HG02678 (cell line): ENCODE results near the gene NFASC.

Experiments
- ATAC-seq: cut with Tn5 transposase; IDR thresholded peaks from one replicate; pipeline ENCODE4 v1.9.1; 2021; ENCODE audit warnings: mild to moderate bottlenecking, moderate library complexity; ENCODE audit not compliant: unreplicated experiment

The NFASC gene

GRCh38 chr1:205028924-205029323 lies 158.3 kb downstream of the NFASC start:
- no peak for ATAC-seq

DNA sequence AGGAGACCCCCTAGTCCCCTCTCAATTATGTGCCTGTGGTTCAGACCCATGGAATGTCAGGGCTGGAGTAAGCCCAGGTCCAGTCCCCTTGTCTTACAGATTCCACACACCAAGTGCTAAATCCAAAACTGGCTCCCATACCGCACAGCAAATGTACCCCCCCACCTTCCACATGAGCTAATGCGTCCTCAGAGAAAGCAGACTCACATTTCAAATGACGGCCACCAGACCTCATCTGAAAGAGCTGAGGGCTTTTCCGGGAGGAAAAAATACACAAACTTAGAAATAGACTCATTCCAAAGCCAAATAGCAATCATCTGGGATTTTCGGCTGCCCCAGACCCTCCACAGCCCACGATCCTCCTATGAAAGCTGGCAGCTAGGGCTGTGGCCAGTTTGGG lies 159.6 kb downstream of the NFASC start:
- ATAC-seq, result no peak

DNA sequence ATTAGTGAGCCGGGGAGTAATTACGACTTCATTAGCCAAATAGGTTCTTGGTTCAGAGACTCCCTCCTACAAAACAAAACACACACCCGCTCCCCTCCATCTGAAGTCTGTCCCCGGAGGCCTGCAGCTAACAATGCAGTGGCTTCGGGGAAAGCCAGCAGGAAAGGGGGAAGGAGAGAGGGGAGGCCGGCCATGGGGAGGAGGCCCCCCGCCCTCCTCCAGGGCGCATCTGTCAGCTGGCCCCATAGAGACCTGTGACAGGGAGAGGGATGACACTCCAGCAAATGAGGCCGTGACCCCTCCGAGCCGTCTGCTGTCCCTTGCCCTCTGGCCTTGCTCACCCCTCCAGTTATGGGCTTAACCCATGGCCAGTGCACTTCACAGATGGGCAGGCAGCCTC lies 160.2 kb downstream of the NFASC start:
- ATAC-seq, result no peak

DNA sequence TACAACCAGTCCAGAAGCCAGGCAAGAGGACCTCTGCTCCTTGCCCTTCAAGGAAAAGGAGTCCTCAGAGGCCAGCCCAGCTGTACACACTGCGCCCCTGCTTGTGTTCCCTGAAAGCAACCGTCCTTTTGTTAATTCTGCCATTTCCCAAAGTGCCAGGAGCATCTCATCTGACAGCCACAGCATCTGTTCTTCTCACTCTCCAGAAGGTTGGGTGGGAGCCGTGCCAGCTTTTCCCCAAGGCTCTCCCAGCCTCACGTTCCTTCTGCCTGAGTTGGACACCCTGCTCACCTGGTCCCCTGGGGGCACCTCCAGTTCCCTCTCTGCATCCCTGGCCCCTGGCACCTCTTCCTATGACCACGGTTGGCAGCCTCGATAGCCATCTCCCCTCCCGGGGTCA lies 161.8 kb downstream of the NFASC start:
- no peak for ATAC-seq

- ATAC-seq, result no peak
Measured at GRCh38 chr1:205037539-205037938, 166.9 kb downstream of the NFASC start.

GRCh38 chr1:205038132-205038786 lies 167.6 kb downstream of the NFASC start:
- no peak for ATAC-seq

DNA sequence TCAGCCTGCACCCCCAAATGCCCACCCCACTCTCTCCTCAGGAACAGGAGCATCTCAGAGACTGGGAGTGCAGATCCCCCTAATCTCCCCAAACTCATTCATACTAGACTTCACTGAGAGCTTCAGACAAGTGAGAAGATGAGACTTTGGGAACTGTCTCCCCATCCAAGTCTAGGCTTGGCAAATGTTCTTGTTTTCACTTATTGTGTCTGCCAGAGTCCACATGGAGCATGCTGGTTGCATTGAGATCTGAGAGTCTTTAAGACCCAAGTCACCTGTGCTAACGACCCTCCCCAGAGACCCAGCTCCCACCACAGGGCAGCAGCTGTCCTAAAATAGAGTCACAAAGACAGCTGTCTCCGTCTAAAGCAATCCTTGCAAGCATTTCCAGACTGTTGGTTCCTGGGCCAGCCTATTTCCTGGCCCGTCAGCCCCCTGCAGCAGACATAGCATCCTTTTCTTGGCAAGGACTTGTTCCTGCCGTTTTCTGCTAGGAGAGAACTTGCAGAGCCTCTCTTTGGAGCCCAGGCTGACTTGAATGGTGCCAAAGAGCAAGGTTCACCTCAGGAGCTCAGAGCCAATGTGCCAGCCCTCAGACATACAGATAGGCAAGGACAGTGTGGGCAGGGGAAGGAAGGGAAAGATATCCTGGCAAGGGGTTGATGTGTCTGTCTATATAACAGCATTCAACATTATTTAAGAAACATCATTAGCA lies 170.5 kb downstream of the NFASC start:
- ATAC-seq, result no peak

DNA sequence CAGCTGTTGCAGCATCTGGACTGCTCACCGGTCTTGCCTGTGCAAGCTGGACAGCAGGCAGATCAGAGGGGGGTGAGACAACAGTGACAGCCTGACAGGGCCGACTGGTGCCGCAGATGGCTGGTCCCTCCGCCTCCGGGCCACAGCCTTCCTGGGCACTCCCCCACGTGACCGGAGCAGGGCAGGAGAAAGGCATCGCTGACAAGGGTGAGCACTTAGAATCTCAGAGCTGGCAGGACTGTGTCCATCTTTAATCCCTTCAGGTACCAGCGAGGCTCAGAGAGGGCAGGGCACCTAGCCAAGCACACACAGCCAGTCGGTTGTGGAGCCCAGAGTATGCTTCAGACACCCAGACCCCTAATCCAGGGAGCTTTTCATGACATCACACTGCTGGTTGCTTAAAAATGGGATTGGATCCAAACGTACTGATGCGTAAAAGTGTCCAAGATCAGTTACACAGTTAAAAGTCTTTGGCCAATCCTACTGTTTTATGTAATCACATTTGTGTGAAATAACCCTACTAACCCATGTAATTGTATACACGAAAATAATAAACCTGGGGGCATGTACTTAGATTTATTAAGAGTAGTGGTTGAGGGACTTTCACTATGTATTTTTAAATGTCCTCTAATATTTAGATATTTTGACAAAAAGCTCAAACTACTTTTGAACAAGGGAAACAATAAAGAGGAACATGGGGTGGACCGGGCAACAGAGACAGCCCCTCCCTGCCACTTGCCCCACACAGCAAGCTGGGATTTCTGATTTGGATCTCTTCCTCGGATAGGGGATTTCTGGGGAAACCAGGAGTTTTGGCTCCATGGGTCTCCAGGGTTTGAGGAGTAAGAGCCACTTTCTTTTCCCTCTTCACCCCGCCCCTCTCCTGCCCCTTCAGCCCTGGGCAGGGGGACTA lies 171.6 kb downstream of the NFASC start:
- no peak for ATAC-seq

- no peak for ATAC-seq
Measured at GRCh38 chr1:205042911-205043806, 172.5 kb downstream of the NFASC start, which contains the start of gene CNTN2. TSS of gene CNTN2 (plus strand) at chr1:205043212. CDS start at chr1:205053186, 9,974 bp downstream.

DNA sequence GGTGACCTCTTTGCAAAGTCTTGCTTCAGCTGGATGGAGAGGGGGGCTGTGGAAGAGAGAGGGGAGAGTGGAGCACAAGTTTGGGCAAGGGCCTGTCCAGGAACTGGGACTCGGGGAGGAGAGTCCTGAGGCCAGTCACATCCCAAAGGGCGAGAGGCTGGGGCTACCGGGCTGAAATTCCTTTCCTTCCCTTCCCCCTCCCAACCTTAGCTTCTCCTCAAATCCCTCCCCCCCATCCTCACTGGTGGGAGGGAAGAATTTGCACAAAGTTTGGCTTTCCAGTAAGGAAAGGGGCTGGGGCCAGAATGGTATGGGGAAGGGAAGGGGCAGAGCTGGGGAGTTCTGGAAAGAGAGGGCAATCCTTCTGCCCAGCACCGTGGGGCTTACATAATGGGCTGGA lies 173.2 kb downstream of the NFASC start:
- no peak for ATAC-seq

- ATAC-seq, result no peak
Measured at GRCh38 chr1:205044741-205045140, 174.1 kb downstream of the NFASC start.

GRCh38 chr1:205045146-205045545 lies 174.5 kb downstream of the NFASC start:
- no peak for ATAC-seq

GRCh38 chr1:205046870-205047269 lies 176.2 kb downstream of the NFASC start:
- no peak for ATAC-seq

DNA sequence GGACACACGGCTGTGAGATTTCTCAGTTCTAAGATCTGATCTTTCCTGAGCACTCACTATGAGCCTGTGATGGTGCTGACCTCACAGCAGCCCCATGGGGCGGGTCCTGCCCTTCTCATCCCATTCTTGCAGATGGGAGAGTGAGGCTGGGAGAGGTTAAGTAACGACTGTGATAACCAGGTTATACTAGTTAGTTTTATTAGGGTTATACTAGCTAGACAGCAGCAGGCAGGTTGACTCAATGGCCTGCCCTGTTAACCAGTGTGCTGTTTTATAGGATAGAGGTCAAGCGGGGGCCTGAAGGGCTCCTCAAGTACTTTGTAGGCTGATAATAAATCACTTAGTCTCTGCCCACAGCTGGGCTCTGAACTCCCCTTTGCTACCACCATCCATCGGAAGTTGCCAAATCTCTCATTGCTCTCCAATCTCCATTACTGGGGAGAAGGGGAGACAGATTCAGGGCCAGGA lies 177.1 kb downstream of the NFASC start:
- ATAC-seq, result no peak

DNA sequence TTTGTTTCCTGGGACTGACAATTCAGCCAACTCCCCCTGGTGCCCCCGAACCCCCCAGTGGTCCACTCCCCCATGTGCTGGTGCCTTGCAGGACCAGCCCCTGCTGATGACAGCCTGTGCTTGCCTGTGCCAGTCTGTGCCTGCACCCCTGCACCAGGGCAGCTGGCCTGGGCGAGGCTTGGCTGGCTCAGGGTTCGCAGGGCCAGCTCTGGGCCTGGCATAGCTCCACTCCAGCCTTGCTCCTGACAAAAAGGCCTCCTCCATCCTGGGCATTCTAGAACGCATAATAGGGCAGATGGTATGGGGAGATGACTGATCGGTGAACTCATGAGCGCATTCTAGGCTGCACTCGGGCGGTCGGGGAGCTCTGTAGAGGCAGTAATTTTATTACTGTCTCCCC lies 177.7 kb downstream of the NFASC start:
- no peak for ATAC-seq

GRCh38 chr1:205049479-205049878 lies 178.8 kb downstream of the NFASC start:
- no peak for ATAC-seq

DNA sequence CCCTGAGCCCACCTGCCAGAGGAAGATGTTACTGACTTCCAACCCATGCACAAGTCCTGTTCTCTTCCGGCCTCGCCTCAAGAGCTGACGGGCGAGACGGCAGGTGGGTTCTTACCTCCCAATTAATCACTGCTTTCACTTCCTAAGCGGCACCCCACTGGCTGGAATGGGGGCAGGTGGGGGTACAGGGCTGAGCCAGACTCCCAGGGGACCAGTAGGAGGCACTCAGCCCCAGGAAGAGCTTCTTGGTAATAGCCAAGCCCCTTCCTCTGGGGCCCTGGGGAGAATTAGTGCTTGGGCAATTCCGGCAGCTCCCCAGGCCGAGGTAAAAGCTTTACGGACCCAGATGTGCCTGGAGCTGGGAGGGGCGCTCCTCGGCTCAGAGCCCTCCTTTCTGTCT lies 182.0 kb downstream of the NFASC start:
- no peak for ATAC-seq

- no peak for ATAC-seq
Measured at GRCh38 chr1:205053296-205053695, 182.6 kb downstream of the NFASC start.

- no peak for ATAC-seq
Measured at GRCh38 chr1:205054013-205054412, 183.4 kb downstream of the NFASC start.

- no peak for ATAC-seq
Measured at GRCh38 chr1:205056188-205056611, 185.5 kb downstream of the NFASC start.
